H9 (cell line): ENCODE data around the gene PTCH1. TPM values are rescaled to one million over a fixed set of nuclear protein-coding genes. Genes with fewer than 3 reads are reported as not detected.

Experiments used
- DNase-seq: peaks from one replicate; pipeline ENCODE4 v3.0.0-alpha.2; 2017
- H2AFZ ChIP-seq: one replicate; pipeline ENCODE4 v1.6.1; 2013; ENCODE audit warnings: mild to moderate bottlenecking, low read length, control low read depth, moderate library complexity
- H2AK5ac ChIP-seq: 2 replicates; pipeline ENCODE4 v1.6.1; 2013; ENCODE audit warnings: low read length, control low read depth, mixed read lengths; ENCODE audit not compliant: insufficient read length
- H2BK120ac ChIP-seq: one replicate; pipeline ENCODE4 v1.6.1; 2013; ENCODE audit warnings: low read depth, mild to moderate bottlenecking, low read length, control low read depth, inconsistent platforms; ENCODE audit not compliant: poor library complexity, severe bottlenecking
- H2BK12ac ChIP-seq: 2 replicates; pipeline ENCODE4 v1.6.1; 2013; ENCODE audit warnings: low read length, control low read depth, mixed read lengths, low read depth; ENCODE audit not compliant: insufficient read length
- H2BK15ac ChIP-seq: 2 replicates; pipeline ENCODE4 v1.6.1; 2013; ENCODE audit warnings: low read depth, low read length, control low read depth
- H2BK20ac ChIP-seq: one replicate; pipeline ENCODE4 v1.6.1; 2013; ENCODE audit warnings: low read depth, mild to moderate bottlenecking, low read length, control low read depth, inconsistent platforms; ENCODE audit not compliant: poor library complexity, severe bottlenecking
- H2BK5ac ChIP-seq: 2 replicates; pipeline ENCODE4 v1.6.1; 2013; ENCODE audit warnings: low read length, control low read depth, mixed read lengths; ENCODE audit not compliant: insufficient read length
- H3K14ac ChIP-seq: 2 replicates; pipeline ENCODE4 v1.6.1; 2013; ENCODE audit warnings: low read length, control low read depth; ENCODE audit not compliant: insufficient read depth
- H3K18ac ChIP-seq: 2 replicates; pipeline ENCODE4 v1.6.1; 2013; ENCODE audit warnings: low read depth, mild to moderate bottlenecking, mixed read lengths, low read length, control low read depth; ENCODE audit not compliant: insufficient read length
- H3K23ac ChIP-seq: 2 replicates; pipeline ENCODE4 v1.6.1; 2013; ENCODE audit warnings: low read length, control low read depth, mixed read lengths, low read depth; ENCODE audit not compliant: insufficient read length
- H3K23me2 ChIP-seq: 2 replicates; pipeline ENCODE4 v1.6.1; 2013; ENCODE audit warnings: low read depth, mild to moderate bottlenecking, mixed read lengths, low read length, control low read depth; ENCODE audit not compliant: insufficient read length, poor library complexity, severe bottlenecking
- H3K27ac ChIP-seq: 2 replicates; pipeline ENCODE4 v1.5.1; 2013; ENCODE audit warnings: low read length, control low read depth, mixed read lengths, low read depth; ENCODE audit not compliant: insufficient read length
- H3K27me3 ChIP-seq: 2 replicates; pipeline ENCODE4 v1.6.1; 2013; ENCODE audit warnings: low read length, control low read depth, inconsistent platforms; ENCODE audit not compliant: insufficient read depth
- H3K4ac ChIP-seq: 2 replicates; pipeline ENCODE4 v1.6.1; 2013; ENCODE audit warnings: low read depth, mild to moderate bottlenecking, control low read depth, inconsistent platforms, low read length, moderate library complexity
- H3K4me1 ChIP-seq: 2 replicates; pipeline ENCODE4 v1.6.1; 2013; ENCODE audit warnings: low read length, control low read depth, inconsistent platforms; ENCODE audit not compliant: insufficient read depth
- H3K4me2 ChIP-seq: 2 replicates; pipeline ENCODE4 v1.6.1; 2013; ENCODE audit warnings: low read length, control low read depth, mixed read lengths; ENCODE audit not compliant: insufficient read length, insufficient read depth
- H3K56ac ChIP-seq: 2 replicates; pipeline ENCODE4 v1.6.1; 2013; ENCODE audit warnings: low read depth, mild to moderate bottlenecking, mixed read lengths, low read length, control low read depth; ENCODE audit not compliant: insufficient read length
- H3K79me1 ChIP-seq: 2 replicates; pipeline ENCODE4 v1.6.1; 2013; ENCODE audit warnings: low read depth, mild to moderate bottlenecking, moderate library complexity, low read length, control low read depth, inconsistent platforms; ENCODE audit not compliant: insufficient read depth, poor library complexity, severe bottlenecking
- H3K79me2 ChIP-seq: 2 replicates; pipeline ENCODE4 v1.6.1; 2013; ENCODE audit warnings: low read length, control low read depth, inconsistent platforms; ENCODE audit not compliant: insufficient read depth
- H3K9ac ChIP-seq: 2 replicates; pipeline ENCODE4 v1.6.1; 2013; ENCODE audit warnings: low read length, control low read depth, mixed read lengths; ENCODE audit not compliant: insufficient read length; ENCODE audit errors: extremely low read depth
- H3K9me3 ChIP-seq: one replicate; pipeline ENCODE4 v1.6.1; 2013; ENCODE audit warnings: low read depth, low read length, inconsistent platforms; ENCODE audit not compliant: control insufficient read depth
- H3T11ph ChIP-seq: one replicate; pipeline ENCODE4 v1.6.1; 2013; ENCODE audit warnings: mild to moderate bottlenecking, low read length, control low read depth, inconsistent platforms
- H4K20me1 ChIP-seq: one replicate; pipeline ENCODE4 v1.6.1; 2013; ENCODE audit not compliant: control insufficient read depth, insufficient read length, insufficient read depth
- H4K5ac ChIP-seq: 2 replicates; pipeline ENCODE4 v1.6.1; 2013; ENCODE audit warnings: low read depth, mild to moderate bottlenecking, mixed read lengths, low read length, control low read depth; ENCODE audit not compliant: insufficient read length
- H4K8ac ChIP-seq: replicated peaks from 2 replicates; pipeline ENCODE4 v1.6.1; 2013; ENCODE audit warnings: low read length, control low read depth, mixed read lengths, low read depth; ENCODE audit not compliant: insufficient read length
- H4K91ac ChIP-seq: 2 replicates; pipeline ENCODE4 v1.6.1; 2013; ENCODE audit warnings: low read depth, mild to moderate bottlenecking, moderate library complexity, mixed read lengths, low read length, control low read depth; ENCODE audit not compliant: insufficient read length
- H3K27ac Mint-ChIP-seq, 3 experiments: 2 replicates in 2 of 3; 3 replicates in 1 of 3; pipeline ENCODE4 v1.8.0; 2020 to 2021; ENCODE audit warnings: mixed read lengths in 3 of 3, mild to moderate bottlenecking in 1 of 3, moderate library complexity in 1 of 3
- H3K27me3 Mint-ChIP-seq: 2 replicates; pipeline ENCODE4 v1.8.0; 2021; ENCODE audit warnings: low read depth, mild to moderate bottlenecking, moderate library complexity, mixed read lengths
- H3K36me3 Mint-ChIP-seq, 3 experiments: 2 replicates in 2 of 3; 3 replicates in 1 of 3; pipeline ENCODE4 v1.8.0; 2020 to 2021; ENCODE audit warnings: low read depth in 3 of 3, mixed read lengths in 3 of 3; ENCODE audit not compliant: insufficient read depth in 1 of 3
- H3K4me1 Mint-ChIP-seq, 2 experiments: 2 replicates each; pipeline ENCODE4 v1.8.0; 2020; ENCODE audit warnings: mixed read lengths in 2 of 2
- H3K4me3 Mint-ChIP-seq, 2 experiments: 2 replicates in 1 of 2; 3 replicates in 1 of 2; pipeline ENCODE4 v1.8.0; 2020 to 2021; ENCODE audit warnings: mild to moderate bottlenecking in 2 of 2, mixed read lengths in 2 of 2, moderate library complexity in 1 of 2
- H3K9me3 Mint-ChIP-seq, 2 experiments: 2 replicates in 1 of 2; 3 replicates in 1 of 2; pipeline ENCODE4 v1.8.0; 2020; ENCODE audit warnings: mild to moderate bottlenecking in 2 of 2, mixed read lengths in 2 of 2, moderate library complexity in 1 of 2
- WGBS: extraction: QIAGEN DNeasy Blood & Tissue Kit; methylation state at CpG from one replicate; pipeline ENCODE4 v1.1.7; 2013; ENCODE audit warnings: missing lambda C conversion rate, low lambda C conversion rate, mixed read lengths; ENCODE audit not compliant: insufficient read length; ENCODE audit errors: extremely low coverage; 5-methylcytosine and 5-hydroxymethylcytosine counted together
- long read RNA-seq: library from polyadenylated mRNA; unstranded; transcript quantifications from one replicate; pipeline ENCODE4 v2.0.0, GENCODE V29; 2020
- total RNA-seq: library from RNA; stranded (reverse); gene quantifications from 2 replicates; pipeline ENCODE4 v1.2.1, GENCODE V29; 2021
- TF ChIP-seq, protein P1 (sequence below): fragments of 200-600 bp; sonication (generic); conservative IDR thresholded peaks from 3 replicates; pipeline ENCODE4 v1.8.0; 2021; ENCODE audit warnings: antibody characterized with exemption, mild to moderate bottlenecking

Gene PTCH1
- 6.5 and 9.1 TPM in 2 replicates for total RNA-seq
- long read RNA-seq, partial matches to known transcripts = 1 of 3 reads
- long read RNA-seq, other reads (novel, unspliced or antisense) = 2 of 3 reads

DNA sequence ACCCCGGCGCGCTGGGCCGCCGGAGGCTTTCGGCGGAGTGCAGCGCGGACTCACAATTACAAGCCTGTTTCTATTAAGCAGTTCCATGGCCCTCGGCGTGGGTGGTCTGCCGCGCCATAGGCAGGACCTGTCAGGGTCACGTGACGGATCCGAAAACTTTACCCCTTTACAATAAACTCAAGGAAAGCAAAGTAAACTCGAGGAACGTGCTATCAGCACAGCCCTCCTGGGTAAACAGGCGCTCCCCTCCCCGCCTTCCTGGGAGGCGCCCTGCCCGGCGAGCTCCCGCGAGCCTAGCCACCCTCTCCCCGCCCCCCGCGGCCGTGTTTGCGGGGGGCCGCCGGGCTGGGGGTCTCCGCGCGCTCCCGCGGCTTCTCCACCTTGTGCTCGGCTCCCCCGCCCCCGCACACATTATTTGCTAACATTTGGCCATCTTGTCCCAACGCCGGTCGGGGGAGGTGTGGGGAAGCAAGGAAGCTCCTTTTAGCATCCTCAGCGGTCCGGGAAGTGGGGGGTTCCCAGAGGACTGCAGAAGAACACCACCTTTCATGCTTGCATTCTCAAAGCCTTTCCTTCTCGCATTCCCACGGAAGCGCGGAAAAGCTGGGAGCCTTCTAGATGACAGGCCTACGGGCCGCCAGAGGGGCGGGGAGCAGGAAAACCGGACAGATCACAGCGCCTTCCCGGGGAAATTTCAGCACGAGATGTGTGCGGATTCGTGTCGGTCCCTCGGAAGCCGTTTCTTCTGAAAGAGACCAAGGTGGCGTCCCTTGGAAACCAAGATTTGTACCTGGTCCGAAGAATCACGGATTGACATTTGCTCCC is at the start of gene PTCH1:
Gene PTCH1, minus strand, starts transcription at position 238 of the 825 bp plus-strand sequence.
- Histone ChIP-seq H2BK12ac (no peak within 1 kb of the TSS), H3K27me3 (peaks cover 51% of the 10 kb centered on the region), H2BK120ac (no peak within 1 kb of the TSS), H2AFZ (no peak within 1 kb of the TSS), H3K4me2 (peak within 1 kb of the TSS; percentile 60), H2AK5ac (no peak within 1 kb of the TSS), H3K14ac (no peak within 1 kb of the TSS), H3K27ac (no peak within 1 kb of the TSS), H3T11ph (no peak within 1 kb of the TSS), H3K56ac (no peak within 1 kb of the TSS), H3K23me2 (peaks cover 20% of the 10 kb centered on the region), H4K20me1 (no peaks in the 10 kb centered on the region), H3K79me2 (no peaks in the 10 kb centered on the region), H2BK15ac (no peak within 1 kb of the TSS), H4K91ac (no peak within 1 kb of the TSS), H3K79me1 (no peaks in the 10 kb centered on the region), H3K18ac (no peak within 1 kb of the TSS), H2BK20ac (no peak within 1 kb of the TSS), H3K9ac (no peak within 1 kb of the TSS), H3K23ac (no peak within 1 kb of the TSS), H4K8ac (no peak within 1 kb of the TSS), H3K4me1 (peaks cover 5% of the 10 kb centered on the region; the same call in 1 of the 2 replicates), H3K4ac (no peak within 1 kb of the TSS), H4K5ac (no peak within 1 kb of the TSS), H2BK5ac (no peak within 1 kb of the TSS), H3K9me3 (no peaks in the 10 kb centered on the region)
- DNase-seq = peak; percentile 70
- peaks cover 97% of the 10 kb centered on the region for H3K27me3 Mint-ChIP-seq
- H3K4me1 Mint-ChIP-seq = peaks cover 42 to 46% of the 10 kb centered on the region in 2 experiments
- H3K9me3 Mint-ChIP-seq = peaks cover 0 to 7% of the 10 kb centered on the region in 2 experiments; a peak in 1 of 5 replicates
- peak within 1 kb of the TSS in 1 of 3 experiments; percentile 52; a peak in 1 of 7 replicates for H3K27ac Mint-ChIP-seq
- TF ChIP-seq, protein P1, sequence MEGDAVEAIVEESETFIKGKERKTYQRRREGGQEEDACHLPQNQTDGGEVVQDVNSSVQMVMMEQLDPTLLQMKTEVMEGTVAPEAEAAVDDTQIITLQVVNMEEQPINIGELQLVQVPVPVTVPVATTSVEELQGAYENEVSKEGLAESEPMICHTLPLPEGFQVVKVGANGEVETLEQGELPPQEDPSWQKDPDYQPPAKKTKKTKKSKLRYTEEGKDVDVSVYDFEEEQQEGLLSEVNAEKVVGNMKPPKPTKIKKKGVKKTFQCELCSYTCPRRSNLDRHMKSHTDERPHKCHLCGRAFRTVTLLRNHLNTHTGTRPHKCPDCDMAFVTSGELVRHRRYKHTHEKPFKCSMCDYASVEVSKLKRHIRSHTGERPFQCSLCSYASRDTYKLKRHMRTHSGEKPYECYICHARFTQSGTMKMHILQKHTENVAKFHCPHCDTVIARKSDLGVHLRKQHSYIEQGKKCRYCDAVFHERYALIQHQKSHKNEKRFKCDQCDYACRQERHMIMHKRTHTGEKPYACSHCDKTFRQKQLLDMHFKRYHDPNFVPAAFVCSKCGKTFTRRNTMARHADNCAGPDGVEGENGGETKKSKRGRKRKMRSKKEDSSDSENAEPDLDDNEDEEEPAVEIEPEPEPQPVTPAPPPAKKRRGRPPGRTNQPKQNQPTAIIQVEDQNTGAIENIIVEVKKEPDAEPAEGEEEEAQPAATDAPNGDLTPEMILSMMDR = no peak
- H3K4me3 Mint-ChIP-seq = peak within 1 kb of the TSS; percentile 74 to 95
- no CpG with 5 or more reads among the region's 64 CpGs for WGBS
- H3K36me3 Mint-ChIP-seq = no peaks in the 10 kb centered on the region; a peak in 2 of 7 replicates
